ENCODE data around the gene KRT8. TPM values are rescaled to one million over a fixed set of nuclear protein-coding genes. Genes with fewer than 3 reads are reported as not detected.

KRT8 gene
- total and polyA plus RNA-seq, 10 of the 15 experiments (the other 5 are each of a cell fraction or from before 2014, with no cell fraction given) = 0.11 to 5.6 (median 0.37) TPM; not detected in 1

DNA sequence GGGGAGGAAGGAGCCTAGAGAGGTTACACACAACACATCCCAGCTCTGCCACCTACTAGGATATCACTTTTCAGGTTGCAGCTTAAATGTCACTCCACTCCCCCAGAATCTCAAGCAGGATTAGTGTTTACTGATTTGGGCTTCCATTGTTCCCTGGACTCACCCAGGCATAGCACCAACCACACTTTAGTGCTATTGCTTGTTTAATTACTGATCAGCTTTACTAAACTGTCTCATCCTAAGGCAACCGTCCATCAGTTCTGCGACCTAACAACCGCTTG lies 38.0 kb upstream of the KRT8 start (continued):
- no peak for TF ChIP-seq ZBTB33 (IDR thresholded peaks at IDR 0.05)
- no peak for TF ChIP-seq CUX1 (IDR thresholded peaks at IDR 0.05; ENCODE audit: insufficient replicate concordance, low read depth, low read length)
- TF ChIP-seq NFIC (IDR thresholded peaks at IDR 0.05; ENCODE audit: low read depth, low read length) = no peak
- no peak for TF ChIP-seq MYB (IDR thresholded peaks at IDR 0.05; ENCODE audit: borderline replicate concordance, low read depth, low read length)
- TF ChIP-seq ZSCAN29 (IDR thresholded peaks at IDR 0.05) = no peak
- no peak for TF ChIP-seq CREM (IDR thresholded peaks at IDR 0.05; ENCODE audit: low read depth)

Measured in GM12878 (cell line).